Karpas-422 (cell line): ENCODE data around the gene RNF113B. TPM values are rescaled to one million over a fixed set of nuclear protein-coding genes. Genes with fewer than 3 reads are reported as not detected.

ENCODE experiments used
- DNase-seq: peaks from one replicate; pipeline ENCODE4 v3.0.0-alpha.2; 2015
- H2AFZ ChIP-seq: fragments of 200-600 bp; sonication (generic); 2 replicates; pipeline ENCODE4 v1.6.1; 2014; ENCODE audit warnings: antibody characterized with exemption, low read length, mixed read lengths
- H3K27ac ChIP-seq: fragments of 200-600 bp; sonication (generic); 2 replicates; pipeline ENCODE4 v1.5.1; 2014; ENCODE audit warnings: mild to moderate bottlenecking, low read length, moderate library complexity
- H3K27me3 ChIP-seq: fragments of 200-600 bp; sonication (generic); 2 replicates; pipeline ENCODE4 v1.6.1; 2014; ENCODE audit warnings: low read length, mixed read lengths
- H3K36me3 ChIP-seq: fragments of 200-600 bp; sonication (generic); 2 replicates; pipeline ENCODE4 v1.6.1; 2014; ENCODE audit warnings: low read length, mixed read lengths; ENCODE audit not compliant: insufficient read depth
- H3K4me1 ChIP-seq: fragments of 200-600 bp; sonication (generic); 2 replicates; pipeline ENCODE4 v1.6.1; 2014; ENCODE audit warnings: mild to moderate bottlenecking, low read length, mixed read lengths
- H3K4me2 ChIP-seq: fragments of 200-600 bp; sonication (generic); 2 replicates; pipeline ENCODE4 v1.6.1; 2014; ENCODE audit warnings: low read length, low read depth, mild to moderate bottlenecking; ENCODE audit not compliant: poor library complexity, severe bottlenecking
- H3K4me3 ChIP-seq: fragments of 200-600 bp; sonication (generic); 2 replicates; pipeline ENCODE4 v1.5.1; 2014; ENCODE audit warnings: mild to moderate bottlenecking, antibody characterized with exemption, low read length, mixed read lengths
- H3K79me2 ChIP-seq: fragments of 200-600 bp; sonication (generic); 2 replicates; pipeline ENCODE4 v1.6.1; 2014; ENCODE audit warnings: mild to moderate bottlenecking, low read length, mixed read lengths
- H3K9ac ChIP-seq: fragments of 200-600 bp; sonication (generic); 2 replicates; pipeline ENCODE4 v1.6.0; 2014; ENCODE audit warnings: low read length
- H3K9me2 ChIP-seq: fragments of 200-600 bp; sonication (generic), shearing (Covaris generic); replicated peaks from 2 replicates; pipeline ENCODE4 v1.6.0; 2014; ENCODE audit warnings: mild to moderate bottlenecking, low read length, moderate library complexity; ENCODE audit not compliant: insufficient read depth
- H3K9me3 ChIP-seq: fragments of 300-700, 200-600 bp; sonication (generic); 2 replicates; pipeline ENCODE4 v1.6.1; 2014; ENCODE audit warnings: low read length, mixed read lengths
- H4K20me1 ChIP-seq: fragments of 200-600 bp; sonication (generic); 2 replicates; pipeline ENCODE4 v1.6.1; 2014; ENCODE audit warnings: mild to moderate bottlenecking, antibody characterized with exemption, low read length, low read depth; ENCODE audit not compliant: insufficient read depth
- total RNA-seq: library from RNA; depleted of rRNA; stranded (reverse); fragments of >200 nt; shearing (Covaris generic); gene quantifications from 2 replicates; pipeline ENCODE4 v1.2.3, GENCODE V29; 2014; ENCODE audit warnings: low replicate concordance

The RNF113B gene
- total RNA-seq, 1 experiment from 2014 or later, result not detected

DNA sequence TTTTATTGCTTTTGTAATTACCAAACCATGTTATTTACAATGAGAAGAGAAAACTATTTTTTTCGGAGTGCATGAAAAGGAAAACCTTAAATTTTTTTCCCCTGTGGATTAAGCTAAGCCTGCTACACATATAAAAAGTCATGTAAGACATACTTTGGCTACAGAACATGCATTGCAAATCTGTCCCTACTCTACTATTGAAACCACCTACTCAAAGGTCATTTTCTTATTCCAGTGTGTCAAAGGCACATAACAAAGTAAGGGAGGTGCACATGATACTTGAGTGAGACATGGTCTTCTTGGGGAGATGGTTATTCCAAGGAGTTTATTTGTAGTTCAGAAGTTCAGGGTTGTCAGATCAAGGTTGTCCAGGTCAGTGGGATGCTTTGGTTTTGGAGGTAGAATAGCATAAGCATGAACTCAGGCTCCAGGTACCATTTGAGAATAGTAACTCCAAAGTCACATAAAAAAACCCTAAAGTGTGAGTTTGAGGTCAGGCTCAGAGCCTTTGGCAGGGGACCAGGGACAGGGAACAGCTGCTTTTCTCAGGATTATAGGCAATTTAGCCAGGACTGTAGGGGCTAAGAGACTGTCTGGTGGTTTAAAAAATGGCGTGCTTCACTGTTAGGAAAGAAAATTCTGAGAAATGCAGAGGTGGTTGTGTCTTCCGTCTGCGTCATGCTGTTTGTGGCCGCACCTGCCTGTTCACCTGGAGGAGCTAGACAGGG lies 18.7 kb downstream of the RNF113B start:
- H3K79me2 ChIP-seq, result no peaks in the 10 kb centered on the region
- H3K27me3 ChIP-seq, result no peaks in the 10 kb centered on the region
- H3K9ac ChIP-seq, result no peak overlapping the region
- H3K4me3 ChIP-seq, result no peak overlapping the region
- H3K36me3 ChIP-seq, result no peaks in the 10 kb centered on the region
- H3K4me2 ChIP-seq, result no peak overlapping the region
- no peaks in the 10 kb centered on the region for H4K20me1 ChIP-seq
- DNase-seq, result no peak
- no peak overlapping the region for H3K27ac ChIP-seq
- no peaks in the 10 kb centered on the region for H3K9me3 ChIP-seq
- H3K9me2 ChIP-seq, result no peaks in the 10 kb centered on the region
- H3K4me1 ChIP-seq, result no peaks in the 10 kb centered on the region
- no peak overlapping the region for H2AFZ ChIP-seq

GRCh38 chr13:98157609-98158008 lies 19.5 kb downstream of the RNF113B start:
- no peak for DNase-seq
- no peak overlapping the region for H3K4me3 ChIP-seq
- H3K9me2 ChIP-seq, result no peaks in the 10 kb centered on the region
- H2AFZ ChIP-seq, result no peak overlapping the region
- H4K20me1 ChIP-seq, result no peaks in the 10 kb centered on the region
- H3K9ac ChIP-seq, result no peak overlapping the region
- no peaks in the 10 kb centered on the region for H3K9me3 ChIP-seq
- H3K27ac ChIP-seq, result no peak overlapping the region
- no peaks in the 10 kb centered on the region for H3K4me1 ChIP-seq
- H3K27me3 ChIP-seq, result no peaks in the 10 kb centered on the region
- H3K4me2 ChIP-seq, result no peak overlapping the region
- no peaks in the 10 kb centered on the region for H3K36me3 ChIP-seq
- H3K79me2 ChIP-seq, result no peaks in the 10 kb centered on the region

DNA sequence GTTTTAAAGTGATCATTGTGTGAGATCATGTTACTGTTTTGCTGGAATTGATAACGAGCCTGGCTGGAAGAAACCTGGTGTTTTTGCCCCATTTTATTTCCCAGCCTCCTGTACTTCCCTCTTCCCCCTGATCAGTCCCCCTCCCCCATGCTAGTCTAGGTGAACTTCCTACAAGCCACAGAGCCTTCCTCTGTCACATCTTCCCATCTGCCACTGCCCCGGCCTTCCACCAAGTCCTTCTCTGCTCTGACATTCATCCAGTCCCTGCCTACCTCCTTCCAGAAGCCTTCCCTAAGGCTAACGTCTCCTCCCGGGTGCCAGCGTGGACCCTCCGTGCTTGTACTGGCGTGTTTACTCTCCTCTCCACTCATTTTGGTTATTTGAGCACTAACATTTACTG lies 19.9 kb downstream of the RNF113B start:
- Histone ChIP-seq H3K4me2 (no peak overlapping the region), H4K20me1 (no peaks in the 10 kb centered on the region), H3K27ac (no peak overlapping the region), H3K79me2 (no peaks in the 10 kb centered on the region), H3K9me2 (no peaks in the 10 kb centered on the region), H2AFZ (no peak overlapping the region), H3K9me3 (no peaks in the 10 kb centered on the region), H3K4me1 (no peaks in the 10 kb centered on the region), H3K27me3 (no peaks in the 10 kb centered on the region), H3K9ac (no peak overlapping the region), H3K36me3 (no peaks in the 10 kb centered on the region), H3K4me3 (no peak overlapping the region)
- no peak for DNase-seq

DNA sequence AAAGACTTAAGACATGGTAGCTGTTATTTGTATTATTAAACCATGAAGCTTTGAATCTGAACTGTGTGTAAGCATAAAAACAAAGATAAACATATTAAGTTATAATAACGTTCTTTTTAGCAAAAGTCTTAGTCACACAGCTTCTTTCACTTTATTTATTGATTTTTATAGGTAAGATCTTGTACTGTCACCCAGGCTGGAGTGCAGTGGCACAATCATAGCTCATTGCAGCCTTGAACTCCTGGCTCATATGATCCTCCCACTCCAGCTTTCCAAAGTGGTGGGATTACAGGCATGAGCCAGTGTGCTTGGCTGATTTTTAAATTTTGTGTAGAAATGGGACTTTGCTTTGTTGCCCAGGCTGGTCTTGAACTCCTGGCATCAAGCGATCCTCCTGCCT lies 20.8 kb downstream of the RNF113B start:
- no peak for DNase-seq

DNA sequence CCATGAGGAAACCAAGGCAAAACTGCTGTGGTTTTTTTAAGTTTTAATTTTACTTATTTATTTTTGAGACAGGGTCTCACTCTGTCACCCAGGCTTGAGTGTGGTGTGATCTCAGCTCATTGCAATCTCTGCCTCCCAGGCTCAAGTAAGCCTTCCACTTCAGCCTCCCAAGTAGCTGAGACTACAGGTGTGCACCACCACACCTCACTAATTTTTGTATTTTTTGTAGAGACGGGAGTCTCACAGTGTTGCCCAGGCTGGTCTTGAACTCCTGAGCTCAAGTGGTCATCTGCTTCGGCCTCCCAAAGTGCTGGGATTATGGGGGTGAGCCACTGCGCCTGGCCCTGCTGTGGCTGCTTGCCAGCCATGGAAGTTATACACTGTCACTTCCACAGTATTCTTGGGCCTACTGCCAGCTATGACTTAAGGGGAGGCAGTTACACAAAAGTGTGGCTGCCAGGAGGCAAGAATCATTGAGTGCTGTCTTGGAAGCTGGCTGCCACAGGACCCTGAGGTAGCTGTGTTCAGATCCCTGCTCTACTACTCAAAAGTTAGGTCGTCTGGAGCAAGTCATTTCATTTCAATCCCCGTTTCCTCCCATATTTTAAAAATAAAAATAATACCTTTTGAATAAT lies 21.5 kb downstream of the RNF113B start:
- DNase-seq, result no peak
- Histone ChIP-seq H3K27ac (no peak overlapping the region), H3K4me3 (no peak overlapping the region), H3K4me1 (no peaks in the 10 kb centered on the region), H3K9me3 (no peaks in the 10 kb centered on the region), H3K9me2 (no peaks in the 10 kb centered on the region), H3K9ac (no peak overlapping the region), H3K4me2 (no peak overlapping the region), H4K20me1 (no peaks in the 10 kb centered on the region), H3K27me3 (no peaks in the 10 kb centered on the region), H2AFZ (no peak overlapping the region), H3K36me3 (no peaks in the 10 kb centered on the region), H3K79me2 (no peaks in the 10 kb centered on the region)

More for the DNA sequence above, 20.8 kb downstream of the RNF113B start:
- Histone ChIP-seq H2AFZ (no peak overlapping the region), H3K36me3 (no peaks in the 10 kb centered on the region), H3K9me2 (no peaks in the 10 kb centered on the region), H3K27me3 (no peaks in the 10 kb centered on the region), H3K4me2 (no peak overlapping the region), H3K9ac (no peak overlapping the region), H3K4me1 (no peaks in the 10 kb centered on the region), H3K79me2 (no peaks in the 10 kb centered on the region), H3K27ac (no peak overlapping the region), H4K20me1 (no peaks in the 10 kb centered on the region), H3K4me3 (no peak overlapping the region), H3K9me3 (no peaks in the 10 kb centered on the region)

DNA sequence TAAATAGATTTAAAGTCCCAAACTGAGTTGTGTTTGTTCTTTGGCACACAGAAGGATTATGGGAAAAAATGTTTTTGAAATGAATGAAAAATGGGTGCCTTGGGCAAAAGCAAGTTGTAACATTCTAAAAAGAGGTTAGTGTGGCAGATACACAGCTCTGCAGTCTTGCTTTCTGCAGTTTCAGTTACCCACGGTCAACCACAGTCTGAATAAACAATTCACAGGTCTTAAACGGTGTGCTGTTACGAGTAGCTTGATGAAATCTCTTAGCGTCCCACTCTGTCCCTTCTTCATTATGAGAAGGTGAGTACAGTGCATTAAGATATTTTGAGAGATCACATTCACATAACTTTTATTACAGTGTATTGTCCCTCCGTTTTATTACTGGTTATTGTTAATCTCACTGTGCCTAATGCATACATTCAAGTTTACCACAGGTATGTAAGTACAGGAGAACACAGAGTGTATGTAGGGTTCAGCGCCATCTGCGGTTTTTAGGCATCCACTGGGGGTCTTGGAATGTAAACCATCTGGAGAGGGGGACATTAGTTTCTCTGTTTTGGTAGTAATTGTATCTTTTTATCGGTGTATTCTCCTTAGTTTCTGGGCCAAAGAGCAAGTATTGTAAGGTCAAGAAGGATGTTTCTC lies 26.1 kb downstream of the RNF113B start:
- Histone ChIP-seq H3K9me3 (no peaks in the 10 kb centered on the region), H3K9me2 (no peaks in the 10 kb centered on the region), H3K36me3 (no peaks in the 10 kb centered on the region), H3K9ac (no peak overlapping the region), H3K27ac (no peak overlapping the region), H3K4me2 (no peak overlapping the region), H4K20me1 (no peaks in the 10 kb centered on the region), H3K79me2 (no peaks in the 10 kb centered on the region), H3K4me1 (no peaks in the 10 kb centered on the region), H2AFZ (no peak overlapping the region), H3K4me3 (no peak overlapping the region), H3K27me3 (no peaks in the 10 kb centered on the region)
- DNase-seq, result no peak

- DNase-seq, result no peak
- no peak overlapping the region for H3K9ac ChIP-seq
- H3K9me3 ChIP-seq, result no peaks in the 10 kb centered on the region
- no peak overlapping the region for H3K4me3 ChIP-seq
- H3K79me2 ChIP-seq, result no peaks in the 10 kb centered on the region
- H2AFZ ChIP-seq, result no peak overlapping the region
- H3K36me3 ChIP-seq, result no peaks in the 10 kb centered on the region
- no peaks in the 10 kb centered on the region for H4K20me1 ChIP-seq
- H3K4me2 ChIP-seq, result no peak overlapping the region
- H3K27ac ChIP-seq, result no peak overlapping the region
- H3K9me2 ChIP-seq, result no peaks in the 10 kb centered on the region
- no peaks in the 10 kb centered on the region for H3K4me1 ChIP-seq
- H3K27me3 ChIP-seq, result no peaks in the 10 kb centered on the region
Measured at GRCh38 chr13:98147521-98147920, 29.5 kb downstream of the RNF113B start.

DNA sequence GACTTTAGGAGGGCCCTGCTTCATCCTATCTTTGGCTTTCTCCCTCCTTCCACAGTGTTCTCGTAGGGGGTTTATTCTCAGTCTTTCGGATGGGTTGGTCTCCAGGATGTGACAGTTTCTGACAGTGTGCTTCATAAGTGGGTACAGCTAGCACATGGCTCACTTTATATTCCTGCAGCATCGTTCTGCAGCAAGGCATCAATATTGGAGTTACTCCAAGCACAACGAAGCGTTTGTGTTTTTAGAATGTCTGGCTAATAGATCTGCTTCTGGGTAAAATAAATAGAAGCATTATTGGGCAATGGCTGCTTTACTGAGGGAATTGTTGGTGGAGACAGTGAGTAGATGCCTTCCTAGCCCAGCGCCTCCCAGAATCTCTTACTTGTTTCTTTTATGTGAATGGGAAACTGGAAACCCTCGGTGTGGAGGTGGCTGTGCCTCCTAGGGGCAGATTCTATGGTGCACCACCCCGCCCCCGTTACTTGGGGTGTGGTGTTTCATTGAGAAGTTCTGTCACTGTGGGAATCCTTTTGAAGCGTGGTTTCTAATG lies 32.2 kb downstream of the RNF113B start:
- Histone ChIP-seq H3K9me2 (no peaks in the 10 kb centered on the region), H2AFZ (no peak overlapping the region), H3K4me3 (no peak overlapping the region), H3K4me1 (no peaks in the 10 kb centered on the region), H3K79me2 (no peaks in the 10 kb centered on the region), H4K20me1 (no peaks in the 10 kb centered on the region), H3K9ac (no peak overlapping the region), H3K9me3 (no peaks in the 10 kb centered on the region), H3K27me3 (no peaks in the 10 kb centered on the region), H3K4me2 (no peak overlapping the region), H3K27ac (no peak overlapping the region), H3K36me3 (no peaks in the 10 kb centered on the region)
- no peak for DNase-seq
